GM21390 (cell line): ENCODE data around the gene GSTO2.

Source experiments
- ATAC-seq: cut with Tn5 transposase; IDR thresholded peaks from one replicate; pipeline ENCODE4 v1.9.1; 2021; ENCODE audit not compliant: unreplicated experiment

Gene GSTO2

DNA sequence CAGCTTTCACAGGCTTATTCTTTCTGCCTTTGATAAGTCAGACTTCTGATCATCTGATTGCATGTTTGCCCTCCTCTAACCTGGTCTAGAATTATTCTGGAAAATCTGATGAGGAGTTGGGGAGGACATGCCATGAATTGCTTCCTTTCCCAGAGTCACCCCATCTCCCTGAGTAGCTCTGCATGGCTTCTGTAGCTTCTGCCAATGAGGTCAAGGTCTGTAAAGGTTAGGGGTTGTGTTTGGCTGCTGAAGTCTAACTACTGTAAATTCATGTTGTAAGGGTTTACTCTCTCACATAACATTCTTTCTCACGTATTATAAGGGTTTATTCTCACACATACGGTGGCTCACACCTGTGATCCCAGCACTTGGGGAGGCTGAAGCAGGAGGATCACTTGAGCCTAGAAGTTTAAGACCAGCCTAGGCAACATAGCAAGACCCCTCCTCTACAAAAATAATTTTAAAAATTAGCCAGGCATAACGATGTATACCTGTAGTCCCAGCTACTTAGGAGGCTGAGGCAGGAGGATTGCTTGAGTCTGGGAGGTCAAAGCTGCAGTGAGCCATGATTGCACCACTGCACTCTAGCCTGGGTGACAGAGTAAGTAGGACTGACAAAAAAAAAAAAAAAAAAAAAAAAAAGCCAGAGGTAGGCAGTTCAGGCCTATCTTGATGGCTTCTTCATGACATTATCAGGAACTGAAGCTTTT lies 10.7 kb downstream of the GSTO2 start:
- ATAC-seq, result no peak

DNA sequence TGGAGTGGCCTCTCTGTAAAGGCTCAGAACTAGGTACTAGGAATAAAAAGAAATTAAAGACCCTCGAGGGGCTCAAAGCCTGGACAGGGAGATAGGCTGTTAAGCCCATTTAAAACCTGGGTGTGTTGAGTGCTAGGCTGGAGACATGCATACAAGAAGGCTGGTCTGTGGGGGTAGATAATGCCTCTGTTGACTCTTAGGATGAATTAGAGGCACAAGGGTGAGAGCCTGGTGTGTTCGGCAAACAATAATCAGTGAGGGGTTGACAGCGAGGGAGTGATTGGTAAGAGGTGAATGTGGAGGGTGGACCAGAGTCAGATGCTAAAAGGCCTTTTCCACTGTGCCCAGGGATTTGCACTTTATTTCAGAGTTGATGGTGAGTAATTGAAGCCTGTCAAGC lies 12.7 kb downstream of the GSTO2 start:
- no peak for ATAC-seq

DNA sequence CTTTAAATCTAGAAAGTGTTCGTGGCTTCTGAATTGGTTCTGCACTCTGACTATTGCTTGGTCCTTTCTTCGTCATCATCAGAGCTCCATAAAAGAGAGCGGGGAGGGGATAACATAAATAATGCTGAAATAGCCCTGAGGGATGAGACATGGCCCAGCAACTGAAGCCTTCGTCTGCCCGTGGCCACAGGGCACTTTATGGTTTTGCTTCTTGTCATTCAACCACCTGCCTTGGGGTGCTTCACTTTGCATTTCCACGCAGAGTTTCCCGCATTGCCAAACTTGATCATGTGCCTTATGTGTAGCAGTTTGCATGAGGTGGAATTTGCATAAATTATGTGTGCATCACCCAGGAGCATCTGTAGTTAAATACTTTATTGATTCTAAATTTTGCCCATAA lies 15.9 kb downstream of the GSTO2 start:
- ATAC-seq, result no peak

DNA sequence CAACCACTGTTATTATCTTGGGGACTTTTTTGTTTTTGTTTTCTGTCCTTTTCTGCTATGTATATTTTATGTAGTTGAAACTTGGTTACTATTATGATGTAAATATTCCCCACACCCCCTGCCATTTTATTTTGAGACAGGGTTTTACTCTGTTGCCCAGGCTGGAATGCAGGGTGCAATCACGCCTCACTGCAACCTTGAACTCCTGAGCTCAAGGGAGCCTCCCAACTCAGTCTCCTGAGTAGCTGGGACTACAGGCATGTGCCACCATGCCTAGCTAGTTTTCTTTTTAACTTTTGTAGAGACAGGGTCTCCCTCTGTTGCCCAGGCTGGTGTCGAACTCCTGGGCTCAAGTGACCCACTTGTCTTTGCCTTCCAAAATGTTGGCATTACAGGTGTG lies 18.0 kb downstream of the GSTO2 start:
- no peak for ATAC-seq

DNA sequence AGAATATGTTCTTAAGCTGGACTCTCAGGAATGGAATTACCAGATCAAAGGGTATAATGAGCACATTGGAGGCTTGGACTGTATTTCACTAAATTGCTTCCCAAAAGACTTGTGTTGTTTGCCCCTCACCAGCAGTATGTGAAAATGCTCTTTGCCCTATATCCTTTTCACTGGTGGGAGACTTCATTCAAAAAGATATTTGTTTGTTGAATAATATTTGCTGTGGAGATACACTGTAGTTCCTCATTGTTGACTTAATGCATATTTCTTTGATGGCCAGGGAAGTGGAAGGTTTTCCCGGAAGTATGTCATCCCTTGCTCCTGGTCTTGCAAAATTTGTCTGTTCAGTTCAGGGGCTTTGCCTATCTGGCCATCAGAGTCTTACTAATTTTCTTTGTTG lies 19.4 kb downstream of the GSTO2 start:
- no peak for ATAC-seq

DNA sequence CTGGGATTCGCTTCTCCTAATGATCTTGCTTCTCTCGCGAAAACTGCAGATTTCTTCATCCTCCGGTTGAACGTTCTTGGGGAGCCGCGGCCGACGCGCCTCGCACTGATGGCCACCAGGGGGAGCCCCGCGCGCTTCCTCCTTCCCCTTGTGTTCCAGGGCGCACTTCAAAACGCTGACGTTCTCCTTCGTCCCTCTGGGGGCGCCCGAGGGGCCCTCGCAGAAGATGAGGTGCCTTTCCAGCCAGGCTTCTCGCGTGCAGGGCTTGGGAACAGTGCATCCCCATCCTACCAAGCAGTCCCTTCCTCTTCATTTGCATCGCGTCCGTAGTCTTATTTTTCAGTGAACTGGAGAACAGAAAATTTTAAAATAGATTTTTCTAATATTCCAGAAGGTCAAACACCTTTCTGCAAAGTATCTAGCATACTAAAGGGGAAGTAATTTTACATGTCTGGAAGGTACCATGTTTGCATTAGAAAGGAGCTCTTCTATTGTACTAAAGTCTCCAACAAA lies 22.5 kb downstream of the GSTO2 start:
- peak; percentile 99 for ATAC-seq

DNA sequence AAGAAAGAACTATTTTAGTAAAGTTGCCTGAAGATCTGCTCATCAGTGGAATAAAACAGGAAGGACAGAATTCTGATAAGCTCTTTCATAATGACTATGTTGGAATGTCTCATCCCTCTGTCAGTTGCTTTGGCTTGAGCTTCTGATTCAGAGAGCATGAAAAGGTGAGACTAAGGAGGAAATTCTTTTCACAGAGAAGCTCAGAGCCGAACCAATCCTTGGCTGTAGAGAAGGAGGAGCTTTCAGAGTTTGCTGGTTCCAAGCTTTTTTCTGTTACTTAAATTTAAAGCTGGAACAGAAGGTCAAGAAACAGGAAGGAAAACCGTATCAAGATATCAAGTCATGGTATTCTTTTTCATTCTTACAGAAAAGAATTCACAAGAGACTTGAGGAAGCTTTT lies 24.0 kb downstream of the GSTO2 start:
- ATAC-seq, result no peak

DNA sequence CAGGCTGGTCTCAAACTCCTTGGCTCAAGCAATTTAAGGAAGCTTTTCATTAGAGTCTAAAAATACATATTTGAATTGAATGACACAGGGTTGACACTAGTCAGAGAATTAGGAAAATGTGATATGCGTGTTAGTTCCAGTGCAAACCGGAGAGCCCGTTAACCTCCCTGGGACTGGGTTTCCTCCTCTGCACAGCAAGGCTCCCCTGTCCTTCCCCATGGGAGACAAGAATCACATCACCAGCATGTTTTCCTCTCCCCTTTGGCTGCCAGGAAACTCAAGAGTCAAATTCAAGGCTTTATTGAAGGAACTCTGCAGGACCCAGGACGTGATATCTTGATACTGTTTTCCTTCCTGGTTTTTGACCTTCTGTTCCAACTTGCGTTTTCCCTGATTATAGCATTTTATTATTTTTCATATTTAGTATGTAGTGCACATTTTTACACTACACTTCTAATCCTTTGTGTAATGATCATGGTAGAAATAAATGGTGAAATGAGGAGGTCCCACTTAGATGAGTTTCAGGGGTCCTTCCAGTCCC lies 24.9 kb downstream of the GSTO2 start:
- ATAC-seq, result no peak

DNA sequence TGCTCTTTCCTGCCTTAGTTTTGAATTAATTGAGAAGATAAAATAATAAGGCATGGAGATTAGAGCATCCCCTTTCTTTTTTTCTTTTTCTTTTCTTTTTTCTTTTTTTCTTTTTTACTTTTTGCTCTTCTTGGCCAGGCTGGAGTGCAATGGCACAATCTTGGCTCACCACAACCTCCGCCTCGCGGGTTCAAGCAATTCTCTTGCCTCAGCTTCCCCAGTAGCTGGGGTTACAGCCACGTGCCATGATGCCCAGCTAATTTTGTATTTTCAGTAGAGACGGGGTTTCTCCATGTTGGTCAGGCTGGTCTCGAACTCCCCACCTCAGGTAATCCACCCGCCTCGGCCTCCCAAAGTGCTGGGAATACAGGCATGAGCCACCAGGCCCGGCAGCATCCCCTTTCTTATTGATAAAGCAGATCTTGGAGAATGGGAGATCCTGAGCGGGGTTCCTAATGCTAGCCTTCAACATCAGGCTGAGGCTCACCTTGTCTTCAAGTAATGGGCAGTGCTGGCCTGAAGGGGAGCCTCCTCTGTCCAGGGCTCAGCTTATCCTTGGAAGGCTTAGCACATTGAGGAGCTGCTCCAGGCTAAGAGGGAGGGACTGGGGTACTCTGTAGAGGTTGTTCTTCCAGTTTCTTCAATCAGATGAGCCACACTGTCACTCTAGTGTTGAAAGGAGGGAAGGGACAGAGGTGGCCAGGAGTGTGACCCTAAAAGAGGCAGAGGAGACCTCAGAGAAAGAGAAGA lies 27.9 kb downstream of the GSTO2 start:
- no peak for ATAC-seq

DNA sequence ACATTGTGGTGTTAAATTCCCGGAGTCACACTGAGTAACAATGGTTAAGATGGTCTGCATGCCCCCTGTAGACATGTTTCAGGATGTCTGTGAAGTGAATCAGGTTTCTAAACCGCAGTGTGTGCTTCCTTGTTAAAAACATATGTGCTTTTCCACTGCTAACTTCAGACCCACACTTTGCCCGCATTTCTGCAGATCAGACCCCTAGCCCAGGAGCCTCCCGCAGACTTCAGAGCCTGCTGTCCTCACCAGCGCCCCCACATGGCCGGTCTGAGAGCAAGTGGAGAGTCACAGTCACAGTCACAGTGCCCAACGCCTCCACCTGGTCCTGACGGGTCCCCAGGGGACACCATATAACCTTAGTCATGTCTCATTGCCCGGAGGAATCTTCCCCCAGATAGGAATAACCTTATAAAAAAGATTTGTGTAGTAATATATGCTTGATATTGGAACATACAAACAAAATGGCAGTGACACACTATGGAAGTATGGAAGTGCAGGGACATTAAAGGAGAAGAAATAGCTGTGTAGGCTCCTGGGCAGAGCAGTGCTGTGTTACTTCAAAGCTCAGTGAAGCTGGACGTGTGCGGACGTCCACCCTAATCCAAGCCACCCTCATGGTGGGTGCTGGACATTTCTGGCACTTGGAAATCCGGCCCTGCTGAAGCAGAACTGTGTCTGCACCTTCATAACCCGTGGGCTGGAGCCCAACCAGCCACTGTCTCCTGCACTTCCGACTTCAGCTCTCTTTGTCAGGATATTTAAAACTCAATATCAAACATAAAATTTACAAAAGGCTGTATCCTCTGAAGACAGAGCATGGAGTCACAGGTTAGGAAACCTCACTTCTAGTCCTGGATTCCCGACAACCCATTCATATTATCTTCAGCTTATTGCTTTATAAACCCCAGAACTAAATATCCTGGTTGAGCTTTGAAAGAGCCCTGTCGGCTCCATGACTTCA lies 29.0 kb downstream of the GSTO2 start:
- peak; percentile 46 for ATAC-seq

DNA sequence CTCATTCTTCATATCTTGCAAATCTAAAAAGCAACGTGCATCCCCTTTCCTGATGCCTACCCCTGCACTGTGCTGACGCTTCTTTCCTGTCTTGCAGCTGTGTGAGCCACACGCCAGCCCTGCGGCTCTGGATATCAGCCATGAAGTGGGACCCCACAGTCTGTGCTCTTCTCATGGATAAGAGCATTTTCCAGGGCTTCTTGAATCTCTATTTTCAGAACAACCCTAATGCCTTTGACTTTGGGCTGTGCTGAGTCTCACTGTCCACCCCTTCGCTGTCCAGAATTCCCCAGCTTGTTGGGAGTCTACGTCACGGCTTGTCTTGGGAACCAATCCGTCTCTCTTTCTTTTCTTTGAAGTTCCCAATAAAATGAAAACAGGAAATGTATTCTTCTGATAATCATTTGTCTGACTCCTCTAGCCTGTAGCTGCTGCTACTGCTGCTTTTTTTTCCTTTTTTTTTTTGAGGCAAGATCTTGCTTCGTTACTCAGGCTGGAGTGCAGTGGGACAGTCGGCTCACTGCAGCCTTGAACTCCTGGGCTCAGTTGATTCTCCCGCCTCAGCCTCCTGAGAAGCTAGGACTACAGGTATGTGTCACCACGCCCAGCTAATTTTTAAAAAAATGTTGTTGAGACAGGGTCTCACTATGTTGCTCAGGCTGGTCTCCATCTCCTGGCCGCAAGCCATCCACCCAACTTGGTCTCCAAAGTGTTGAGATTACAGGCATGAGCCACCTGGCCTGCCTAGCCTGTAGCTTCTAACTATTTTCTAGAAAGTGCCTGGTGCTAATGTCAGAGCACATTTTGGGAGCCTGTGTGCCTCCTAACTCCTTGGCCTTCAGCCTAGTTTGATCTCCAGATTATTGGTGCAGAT lies 30.3 kb downstream of the GSTO2 start:
- no peak for ATAC-seq

DNA sequence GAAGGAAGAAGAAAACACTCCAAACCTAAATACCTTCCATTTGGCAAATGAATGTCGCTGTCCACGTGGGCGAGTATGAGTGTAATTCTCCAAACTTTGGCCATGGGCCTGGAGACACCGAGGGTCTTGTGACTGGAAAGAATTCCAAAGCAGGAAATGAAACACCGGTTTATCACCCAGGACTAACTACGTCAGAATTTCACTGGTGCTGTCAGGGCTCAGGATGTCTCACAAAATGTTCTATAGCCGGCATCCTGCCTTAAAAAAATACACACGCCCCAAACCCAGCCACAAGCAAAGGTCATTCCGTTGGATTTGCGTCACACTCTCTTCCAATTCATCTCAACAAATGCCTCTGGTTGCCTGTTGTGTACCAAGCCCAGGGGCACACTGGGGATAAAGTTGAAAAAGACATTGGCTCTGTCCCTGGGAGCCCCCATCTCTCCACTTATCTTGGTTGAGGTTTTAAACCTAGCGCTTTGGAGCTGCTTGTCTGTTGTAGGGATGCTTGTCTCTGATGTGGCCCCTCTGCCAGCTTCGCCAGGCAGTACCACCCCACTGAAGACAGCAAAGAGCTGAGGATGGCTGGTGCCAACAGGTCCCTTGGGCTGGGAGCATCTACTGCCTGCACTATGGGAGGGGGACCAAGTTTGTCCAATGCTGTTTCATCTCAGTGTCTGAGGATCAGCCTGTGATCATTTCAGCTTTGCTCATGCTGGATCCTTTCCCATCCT lies 31.2 kb downstream of the GSTO2 start:
- no peak for ATAC-seq

DNA sequence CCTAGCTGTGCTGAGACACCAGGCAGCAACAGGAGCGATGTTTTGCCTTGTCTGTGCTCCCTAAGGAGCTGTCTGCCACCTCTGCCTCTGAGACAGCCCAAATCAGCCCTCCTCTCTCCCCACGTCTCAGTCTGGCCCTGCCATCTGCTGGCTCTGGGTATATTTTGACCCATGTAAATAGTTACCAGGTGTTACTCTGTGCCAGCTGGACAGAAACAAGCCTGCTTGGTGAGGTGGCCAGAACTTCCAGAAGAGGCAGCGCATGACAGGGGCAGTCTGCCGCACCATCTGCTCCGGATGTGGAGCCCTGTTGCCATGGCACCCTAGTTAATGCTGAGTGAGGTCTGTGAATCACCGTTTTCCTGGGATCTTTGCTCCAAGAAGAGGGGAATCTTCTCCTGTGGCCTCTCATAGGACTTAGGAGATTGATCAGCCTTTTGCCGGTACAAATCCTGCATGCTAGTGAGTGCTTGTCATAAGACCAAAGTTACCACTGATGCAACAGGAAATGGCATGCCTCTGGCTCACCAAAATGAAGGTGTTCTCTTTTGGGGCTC lies 31.8 kb downstream of the GSTO2 start:
- no peak for ATAC-seq

DNA sequence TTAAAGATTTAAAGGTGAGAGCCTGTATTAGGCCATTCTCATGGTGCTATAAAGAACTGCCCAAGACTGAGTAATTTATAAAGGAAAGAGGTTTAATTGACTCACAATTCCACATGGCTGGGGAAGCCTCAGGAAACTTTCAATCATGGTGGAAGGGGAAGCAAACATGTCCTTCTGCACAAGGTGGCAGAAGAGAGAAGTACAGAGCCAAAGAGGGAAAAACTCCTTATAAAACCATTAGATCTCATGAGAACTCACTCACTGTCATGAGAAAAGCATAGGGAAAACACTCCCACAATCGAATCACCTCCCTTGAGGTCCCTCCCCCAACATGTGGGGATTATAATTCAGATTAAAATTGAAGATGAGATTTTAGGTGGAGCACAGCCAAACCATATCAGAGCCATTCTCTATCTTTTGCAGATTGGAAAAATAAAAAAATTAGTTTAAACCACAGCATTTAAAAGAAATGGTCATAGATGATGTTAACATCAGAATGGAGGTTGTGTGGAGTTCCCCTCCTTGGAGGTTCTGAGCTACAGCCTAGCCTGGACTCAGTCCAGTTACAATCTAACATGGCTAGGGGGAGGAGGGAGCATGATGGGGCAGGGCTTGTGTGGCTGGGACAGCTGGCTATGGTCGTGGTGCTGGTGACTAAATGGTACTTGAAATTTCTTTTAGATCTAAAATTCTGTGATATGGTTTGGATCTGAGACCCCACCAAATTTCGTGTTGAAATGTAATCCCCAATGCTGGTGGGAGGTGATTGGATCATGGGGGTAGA lies 33.1 kb downstream of the GSTO2 start:
- no peak for ATAC-seq

DNA sequence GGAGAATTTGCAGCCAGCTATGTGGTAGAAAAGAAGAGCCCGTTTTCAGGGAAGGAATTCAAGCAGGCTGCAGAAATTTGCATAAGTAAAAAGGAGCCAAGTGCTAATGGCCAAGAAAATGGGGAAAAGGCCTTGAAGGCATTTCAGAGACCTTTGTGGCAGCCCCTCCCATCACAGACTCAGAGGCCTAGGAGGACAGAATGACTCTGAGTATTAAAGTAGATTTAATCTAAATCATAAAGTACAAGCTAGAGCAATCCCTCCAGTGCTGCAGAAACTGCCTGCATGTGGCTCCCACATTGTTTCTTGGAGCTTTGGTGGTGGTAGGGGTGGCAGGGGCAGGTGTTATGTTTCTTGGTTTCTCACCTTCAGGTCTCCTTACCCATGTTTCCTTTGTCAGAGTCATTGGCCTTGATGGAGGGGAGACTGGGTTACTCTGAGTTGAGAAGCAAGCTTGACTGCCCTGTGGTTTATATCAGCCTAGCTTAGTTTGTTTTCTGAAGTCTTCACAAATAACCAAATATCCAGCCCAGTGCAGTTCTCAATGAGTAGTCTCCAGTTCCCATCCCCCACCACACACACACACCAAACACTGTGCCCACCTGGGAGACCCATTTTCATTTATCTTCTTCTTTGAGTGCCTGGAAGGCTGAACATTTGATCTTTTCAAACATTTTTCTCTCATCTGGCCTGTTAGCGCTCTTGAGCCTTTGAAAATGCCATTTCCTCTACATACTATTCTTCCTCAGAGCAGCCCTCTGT lies 34.8 kb downstream of the GSTO2 start:
- ATAC-seq, result no peak

DNA sequence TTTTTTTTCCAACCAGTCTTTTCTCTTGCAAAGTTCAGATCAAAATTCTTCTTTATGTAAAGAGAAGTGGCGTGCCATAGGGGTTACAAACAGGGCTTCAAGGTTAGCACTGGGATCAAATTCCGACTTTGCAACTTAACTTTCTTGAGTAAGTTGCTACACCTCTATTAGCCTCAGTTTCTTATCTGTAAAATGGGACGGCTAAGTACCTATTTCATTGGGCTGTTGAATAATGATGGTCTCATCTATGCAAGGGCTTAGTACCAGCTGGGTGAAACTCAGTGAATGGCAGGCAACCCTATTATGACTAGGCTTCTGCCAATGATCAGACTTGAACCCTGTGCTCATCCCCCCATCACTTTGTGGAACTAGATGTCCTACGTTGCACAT lies 35.4 kb downstream of the GSTO2 start:
- no peak for ATAC-seq

DNA sequence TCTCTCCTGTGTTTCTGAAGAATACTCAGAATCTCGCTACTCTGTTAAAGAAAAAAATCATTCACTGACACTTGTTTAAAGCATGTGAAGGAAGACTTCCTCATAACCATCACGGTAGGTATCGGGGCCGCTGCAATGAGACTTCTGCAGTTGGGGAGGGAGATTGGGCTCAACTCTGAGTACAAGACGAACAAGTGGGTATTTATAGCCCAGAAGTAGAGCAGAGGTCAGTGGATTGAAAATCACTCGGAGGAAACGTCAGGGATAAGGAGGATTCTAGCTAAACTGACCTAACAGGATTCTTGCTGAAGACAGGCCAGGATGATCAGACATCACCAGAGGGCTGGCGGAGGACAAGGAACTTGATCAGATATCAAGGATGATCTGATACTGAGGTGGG lies 35.9 kb downstream of the GSTO2 start:
- ATAC-seq, result no peak

DNA sequence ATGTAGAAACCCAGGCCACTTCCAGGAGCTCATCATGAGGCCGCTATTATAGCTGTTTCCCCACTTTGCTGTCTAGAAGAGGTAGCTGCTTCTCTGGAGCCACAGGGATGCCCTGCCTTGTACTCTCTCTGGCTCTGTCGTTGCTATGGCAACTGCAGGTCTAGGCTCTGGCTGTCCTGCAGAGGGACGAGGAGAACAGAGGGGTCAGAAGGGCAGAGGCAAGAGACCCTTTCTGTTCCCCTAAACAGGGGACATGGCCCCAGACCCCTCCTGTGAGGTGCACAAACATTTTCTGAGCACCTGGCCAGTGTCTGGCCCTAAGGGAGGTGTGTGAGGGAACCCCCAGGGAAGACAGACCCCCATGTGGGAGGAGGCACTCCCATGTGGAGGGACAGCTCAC lies 37.9 kb downstream of the GSTO2 start:
- no peak for ATAC-seq
